MM.1S (cell line): ENCODE data around the gene LEMD3.
A peak's percentile ranks its signal among the peaks of the same experiment; 100 is the strongest.

Experiments used
- DNase-seq: peaks from one replicate; pipeline ENCODE4 v3.0.0-alpha.2; 2015
- H2AFZ ChIP-seq: fragments of 300-600 bp; sonication (generic); 2 replicates; pipeline ENCODE4 v1.6.0; 2016; ENCODE audit warnings: antibody characterized with exemption, low read length
- H3F3A ChIP-seq: fragments of 300-600 bp; sonication (generic); 2 replicates; pipeline ENCODE4 v1.6.1; 2016; ENCODE audit warnings: mild to moderate bottlenecking, antibody characterized with exemption, low read length, moderate library complexity, mixed read lengths; ENCODE audit not compliant: insufficient read depth
- H3K27ac ChIP-seq: fragments of 300-600 bp; sonication (generic); 2 replicates; pipeline ENCODE4 v1.5.1; 2016; ENCODE audit warnings: mild to moderate bottlenecking, low read length
- H3K27me3 ChIP-seq: fragments of 300-600 bp; sonication (generic); replicated peaks from 2 replicates; pipeline ENCODE4 v1.6.0; 2016; ENCODE audit warnings: low read length; ENCODE audit not compliant: insufficient read depth
- H3K36me3 ChIP-seq: fragments of 300-600 bp; sonication (generic); replicated peaks from 2 replicates; pipeline ENCODE4 v1.6.1; 2016; ENCODE audit warnings: mild to moderate bottlenecking, low read length, mixed read lengths; ENCODE audit not compliant: insufficient read depth
- H3K4me1 ChIP-seq: fragments of 300-600 bp; sonication (generic); 2 replicates; pipeline ENCODE4 v1.6.1; 2016; ENCODE audit warnings: low read length, mixed read lengths
- H3K4me2 ChIP-seq: fragments of 300-600 bp; sonication (generic); 2 replicates; pipeline ENCODE4 v1.6.0; 2016; ENCODE audit warnings: low read depth, low read length
- H3K4me3 ChIP-seq: fragments of 300-600 bp; sonication (generic); 2 replicates; pipeline ENCODE4 v1.5.1; 2016; ENCODE audit warnings: low read length, mixed read lengths
- H3K79me2 ChIP-seq: fragments of 300-600 bp; sonication (generic); 2 replicates; pipeline ENCODE4 v1.6.1; 2016; ENCODE audit warnings: mixed run types, low read length, mixed read lengths
- H3K9ac ChIP-seq: fragments of 300-600 bp; sonication (generic); 2 replicates; pipeline ENCODE4 v1.6.1; 2016; ENCODE audit warnings: low read length, mixed read lengths
- H3K9me2 ChIP-seq: fragments of 300-600 bp; sonication (generic); replicated peaks from 2 replicates; pipeline ENCODE4 v1.6.1; 2016; ENCODE audit warnings: mild to moderate bottlenecking, low read length, mixed read lengths; ENCODE audit not compliant: insufficient read depth
- H3K9me3 ChIP-seq: fragments of 300-600 bp; sonication (generic); replicated peaks from 2 replicates; pipeline ENCODE4 v1.6.1; 2016; ENCODE audit warnings: mild to moderate bottlenecking, low read length, mixed read lengths; ENCODE audit not compliant: insufficient read depth
- H4K20me1 ChIP-seq: fragments of 300-600 bp; sonication (generic); 2 replicates; pipeline ENCODE4 v1.6.1; 2016; ENCODE audit warnings: mild to moderate bottlenecking, low read length, moderate library complexity, mixed read lengths; ENCODE audit not compliant: insufficient read depth
- EZH2 ChIP-seq: fragments of 300-600 bp; sonication (generic); optimal IDR thresholded peaks from 2 replicates; pipeline ENCODE3; 2017; ENCODE audit warnings: low read depth, mild to moderate bottlenecking, antibody characterized with exemption, low read length, mixed read lengths
- EZH2phosphoT487 ChIP-seq: fragments of 300-600 bp; sonication (generic); IDR thresholded peaks from 2 replicates; pipeline ENCODE4 v1.6.1; 2018; ENCODE audit warnings: antibody characterized with exemption, low read length
- TF ChIP-seq, protein P1 (sequence below): fragments of 300-600 bp; sonication (generic); IDR thresholded peaks from 2 replicates; pipeline ENCODE4 v1.5.1; 2016; ENCODE audit warnings: antibody characterized with exemption, low read length, mixed read lengths

LEMD3 gene

DNA sequence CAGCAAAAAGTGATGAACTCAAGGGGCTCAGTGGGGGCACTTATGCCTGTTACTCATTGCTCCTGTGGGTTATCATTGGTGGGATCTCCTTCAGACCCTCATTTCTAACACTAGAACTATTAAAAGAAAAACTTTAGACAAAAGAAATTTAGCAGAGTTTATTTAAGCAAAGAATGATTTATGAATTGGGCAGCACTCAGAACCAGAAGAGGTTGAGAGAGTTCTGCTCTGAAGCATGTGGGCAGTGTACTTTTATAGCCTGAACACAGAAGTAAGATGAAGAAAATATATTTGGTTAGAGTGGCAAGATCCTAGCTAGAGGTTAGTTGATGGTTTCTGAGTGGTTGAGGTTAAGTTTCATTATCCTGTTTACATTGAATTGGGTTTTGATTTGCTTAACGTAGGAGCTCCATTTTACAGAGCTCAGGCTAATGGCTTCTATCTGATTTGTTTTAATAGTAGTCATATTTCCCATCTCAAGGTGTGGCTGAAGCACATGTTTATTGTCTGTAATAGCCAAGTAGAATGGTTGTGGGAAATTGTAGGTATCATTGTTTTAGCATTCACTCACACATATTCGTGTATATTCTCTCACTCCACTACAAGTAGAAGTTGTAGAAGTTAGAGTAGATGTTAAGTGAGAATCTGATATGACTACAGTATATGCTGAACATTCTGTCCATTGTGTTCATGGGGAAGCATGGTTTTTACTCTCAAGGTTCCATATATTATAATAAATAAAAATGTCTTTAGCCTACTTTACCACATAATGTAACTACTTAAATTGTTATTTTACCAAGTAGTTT is 27.6 kb downstream of the LEMD3 start:
- Histone ChIP-seq H2AFZ (no peak overlapping the region), H3K9me2 (no peaks in the 10 kb centered on the region), H3K4me1 (peaks cover 31% of the 10 kb centered on the region), H3K9ac (no peak overlapping the region), H3F3A (peaks cover 6% of the 10 kb centered on the region; the same call in 1 of the 2 replicates), H3K36me3 (no peaks in the 10 kb centered on the region), H3K27me3 (no peaks in the 10 kb centered on the region), H3K4me3 (no peak overlapping the region), H3K79me2 (peaks cover 97% of the 10 kb centered on the region), H3K27ac (no peak overlapping the region), H3K9me3 (no peaks in the 10 kb centered on the region), H4K20me1 (0 out of 2 replicates have a peak, but pooled peaks cover 3% of the 10 kb centered on the region), H3K4me2 (peak overlapping the region; percentile 38; the same call in 1 of the 2 replicates)
- TF ChIP-seq, protein P1, sequence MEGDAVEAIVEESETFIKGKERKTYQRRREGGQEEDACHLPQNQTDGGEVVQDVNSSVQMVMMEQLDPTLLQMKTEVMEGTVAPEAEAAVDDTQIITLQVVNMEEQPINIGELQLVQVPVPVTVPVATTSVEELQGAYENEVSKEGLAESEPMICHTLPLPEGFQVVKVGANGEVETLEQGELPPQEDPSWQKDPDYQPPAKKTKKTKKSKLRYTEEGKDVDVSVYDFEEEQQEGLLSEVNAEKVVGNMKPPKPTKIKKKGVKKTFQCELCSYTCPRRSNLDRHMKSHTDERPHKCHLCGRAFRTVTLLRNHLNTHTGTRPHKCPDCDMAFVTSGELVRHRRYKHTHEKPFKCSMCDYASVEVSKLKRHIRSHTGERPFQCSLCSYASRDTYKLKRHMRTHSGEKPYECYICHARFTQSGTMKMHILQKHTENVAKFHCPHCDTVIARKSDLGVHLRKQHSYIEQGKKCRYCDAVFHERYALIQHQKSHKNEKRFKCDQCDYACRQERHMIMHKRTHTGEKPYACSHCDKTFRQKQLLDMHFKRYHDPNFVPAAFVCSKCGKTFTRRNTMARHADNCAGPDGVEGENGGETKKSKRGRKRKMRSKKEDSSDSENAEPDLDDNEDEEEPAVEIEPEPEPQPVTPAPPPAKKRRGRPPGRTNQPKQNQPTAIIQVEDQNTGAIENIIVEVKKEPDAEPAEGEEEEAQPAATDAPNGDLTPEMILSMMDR: no peak
- TF ChIP-seq EZH2 (no peak), EZH2phosphoT487 (no peak)
- DNase-seq: peak; percentile 14

DNA sequence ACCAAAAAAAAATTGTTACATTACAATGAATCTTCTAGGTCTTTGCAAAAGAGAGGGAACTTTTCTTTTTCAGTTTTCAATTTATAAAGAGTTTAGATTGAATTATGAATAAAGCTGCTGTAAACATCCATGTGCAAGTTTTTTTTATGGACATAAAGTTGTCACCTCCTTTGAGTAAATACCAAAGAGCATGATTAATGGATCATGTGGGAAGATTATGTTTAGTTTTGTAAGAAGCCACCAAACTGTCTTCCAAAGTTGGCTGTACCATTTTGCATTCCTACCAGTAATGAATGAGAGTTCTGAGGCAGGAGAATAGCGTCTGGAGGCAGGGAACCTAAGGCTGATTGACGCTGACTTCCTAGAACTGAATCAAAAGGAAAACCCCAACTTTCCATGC is 30.2 kb downstream of the LEMD3 start:
- 0 out of 2 replicates have a peak, but pooled peaks cover 3% of the 10 kb centered on the region for H4K20me1 ChIP-seq
- peaks cover 6% of the 10 kb centered on the region; the same call in 1 of the 2 replicates for H3F3A ChIP-seq
- no peak overlapping the region for H3K9ac ChIP-seq

DNA sequence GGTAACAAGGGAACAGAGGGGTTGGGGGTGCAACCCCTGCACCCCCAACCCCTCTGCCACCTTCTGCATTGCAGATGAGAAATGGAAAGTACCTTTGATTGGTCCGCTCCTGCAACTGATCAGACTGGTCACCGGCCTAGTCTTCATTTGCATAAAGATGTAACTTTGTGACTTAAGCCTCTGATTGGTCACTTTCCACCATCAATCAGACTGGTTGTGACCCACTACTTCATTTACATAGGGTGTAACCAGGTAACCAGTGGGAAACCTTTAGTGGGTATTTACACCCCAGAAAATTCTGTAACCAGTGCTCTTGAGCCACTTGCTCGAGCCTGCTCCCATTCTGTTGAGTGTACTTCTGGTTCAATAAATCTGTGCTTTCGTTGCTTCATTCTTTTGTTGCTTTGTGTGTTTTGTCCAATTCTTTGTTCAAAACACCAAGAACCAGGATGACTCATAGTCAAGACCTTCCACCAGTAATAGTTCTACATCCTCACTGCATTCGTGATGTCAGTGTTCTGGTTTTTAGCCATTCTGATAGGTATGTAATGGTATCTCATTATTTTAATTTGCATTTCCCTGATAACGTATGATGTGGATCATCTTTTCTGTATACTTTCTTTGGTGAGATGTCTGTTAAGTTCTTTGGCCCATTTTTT is 30.8 kb downstream of the LEMD3 start:
- Histone ChIP-seq H3K9me2 (no peaks in the 10 kb centered on the region), H3K9me3 (no peaks in the 10 kb centered on the region), H3K36me3 (no peaks in the 10 kb centered on the region), H2AFZ (no peak overlapping the region), H3K4me1 (peaks cover 46% of the 10 kb centered on the region), H4K20me1 (0 out of 2 replicates have a peak, but pooled peaks cover 3% of the 10 kb centered on the region), H3K4me2 (no peak overlapping the region), H3K9ac (no peak overlapping the region), H3K4me3 (no peak overlapping the region), H3K79me2 (peaks cover 99% of the 10 kb centered on the region), H3K27ac (no peak overlapping the region), H3F3A (peaks cover 6% of the 10 kb centered on the region; the same call in 1 of the 2 replicates), H3K27me3 (no peaks in the 10 kb centered on the region)
- no peak for TF ChIP-seq EZH2
- TF ChIP-seq, protein P1: no peak
- no peak for TF ChIP-seq EZH2phosphoT487
- DNase-seq: no peak

More for the DNA sequence above, 30.2 kb downstream of the LEMD3 start:
- H3K27ac ChIP-seq: no peak overlapping the region
- H3K4me1 ChIP-seq: peaks cover 44% of the 10 kb centered on the region
- H3K27me3 ChIP-seq: no peaks in the 10 kb centered on the region
- no peaks in the 10 kb centered on the region for H3K36me3 ChIP-seq
- no peak for DNase-seq
- H3K4me2 ChIP-seq: no peak overlapping the region
- no peak overlapping the region for H2AFZ ChIP-seq
- H3K4me3 ChIP-seq: no peak overlapping the region
- no peaks in the 10 kb centered on the region for H3K9me2 ChIP-seq
- peaks cover 97% of the 10 kb centered on the region for H3K79me2 ChIP-seq
- TF ChIP-seq, protein P1: no peak
- TF ChIP-seq EZH2phosphoT487 (no peak), EZH2 (no peak)
- no peaks in the 10 kb centered on the region for H3K9me3 ChIP-seq
